ENCODE data around the gene FAM169A.
"Not testable (repeated sequence)": the region's sequence is repeated elsewhere in the genome, so short reads cannot be mapped to it uniquely, and the experiment has no call there.

Gene FAM169A

GRCh38 chr5:74762599-74762998 lies 103.6 kb downstream of the FAM169A start:
- TF ChIP-seq CTCF (IDR thresholded peaks at IDR 0.05; ENCODE audit: extremely low read depth, insufficient read depth, missing control alignments) = no peak
- no peak for DNase-seq (ENCODE audit: low spot score)
- in situ Hi-C loops (cut with MboI; ENCODE audit: low pct_unique_long_range_greater_than_20kb, low sequenced_read_pairs, unreplicated experiment) = loop anchor here (25.0 kb wide), 1 partner anchor 150 kb away; no protein-coding TSS in a partner anchor

GRCh38 chr5:74761241-74761640 lies 104.9 kb downstream of the FAM169A start:
- in situ Hi-C loops (cut with MboI; ENCODE audit: low pct_unique_long_range_greater_than_20kb, low sequenced_read_pairs, unreplicated experiment) = loop anchor here (25.0 kb wide), 1 partner anchor 151 kb away; no protein-coding TSS in a partner anchor
- TF ChIP-seq CTCF (IDR thresholded peaks at IDR 0.05; ENCODE audit: extremely low read depth, insufficient read depth, missing control alignments) = no peak
- DNase-seq (ENCODE audit: low spot score) = no peak

GRCh38 chr5:74748742-74749141 lies 117.4 kb downstream of the FAM169A start:
- in situ Hi-C loops (cut with MboI; ENCODE audit: low pct_unique_long_range_greater_than_20kb, low sequenced_read_pairs, unreplicated experiment); DNase-seq (ENCODE audit: low spot score): not testable (repeated sequence)

GRCh38 chr5:74738406-74738805 lies 127.8 kb downstream of the FAM169A start:
- in situ Hi-C loops (cut with MboI; ENCODE audit: low pct_unique_long_range_greater_than_20kb, low sequenced_read_pairs, unreplicated experiment) = no loop called here
- TF ChIP-seq CTCF (IDR thresholded peaks at IDR 0.05; ENCODE audit: extremely low read depth, insufficient read depth, missing control alignments) = no peak
- no peak for DNase-seq (ENCODE audit: low spot score)

- TF ChIP-seq CTCF (IDR thresholded peaks at IDR 0.05; ENCODE audit: extremely low read depth, insufficient read depth, missing control alignments) = no peak
- in situ Hi-C loops (cut with MboI; ENCODE audit: low pct_unique_long_range_greater_than_20kb, low sequenced_read_pairs, unreplicated experiment) = no loop called here
- DNase-seq (ENCODE audit: low spot score) = no peak
Measured at GRCh38 chr5:74736759-74737158, 129.4 kb downstream of the FAM169A start.

Data from GM13977 (cell line).